T-helper 2 cell (primary cell): Measurements from ENCODE around the gene GOLGA8M.
"Not testable (repeated sequence)": the region's sequence is repeated elsewhere in the genome, so short reads cannot be mapped to it uniquely, and the experiment has no call there.

Source experiments
- DNase-seq, 5 experiments: peaks; one replicate each; pipeline versions ENCODE4 v3.0.0 to v3.0.0-alpha.2; 2012 to 2022

Gene GOLGA8M

GRCh38 chr15:28660750-28661149, 51.5 kb downstream of the GOLGA8M start:
- DNase-seq: not testable (repeated sequence)

- DNase-seq: not testable (repeated sequence)
Measured at GRCh38 chr15:28656018-28656360, 56.2 kb downstream of the GOLGA8M start.

- not testable (repeated sequence) for DNase-seq
Measured at GRCh38 chr15:28655329-28656017, 56.7 kb downstream of the GOLGA8M start.

- DNase-seq: not testable (repeated sequence)
Measured at GRCh38 chr15:28654194-28654593, 58.0 kb downstream of the GOLGA8M start.

- DNase-seq: not testable (repeated sequence)
Measured at GRCh38 chr15:28652538-28652937, 59.7 kb downstream of the GOLGA8M start.
